NCI-H774 (cell line): ENCODE measurements around the gene DLL3.
A peak's percentile ranks its signal among the peaks of the same experiment; 100 is the strongest.
"Not testable (repeated sequence)": the region's sequence is repeated elsewhere in the genome, so short reads cannot be mapped to it uniquely, and the experiment has no call there.

Experiments used
- DNase-seq: peaks from one replicate; lab custom pipeline; 2025; lab: John Stamatoyannopoulos, UW

Gene DLL3, protein sequence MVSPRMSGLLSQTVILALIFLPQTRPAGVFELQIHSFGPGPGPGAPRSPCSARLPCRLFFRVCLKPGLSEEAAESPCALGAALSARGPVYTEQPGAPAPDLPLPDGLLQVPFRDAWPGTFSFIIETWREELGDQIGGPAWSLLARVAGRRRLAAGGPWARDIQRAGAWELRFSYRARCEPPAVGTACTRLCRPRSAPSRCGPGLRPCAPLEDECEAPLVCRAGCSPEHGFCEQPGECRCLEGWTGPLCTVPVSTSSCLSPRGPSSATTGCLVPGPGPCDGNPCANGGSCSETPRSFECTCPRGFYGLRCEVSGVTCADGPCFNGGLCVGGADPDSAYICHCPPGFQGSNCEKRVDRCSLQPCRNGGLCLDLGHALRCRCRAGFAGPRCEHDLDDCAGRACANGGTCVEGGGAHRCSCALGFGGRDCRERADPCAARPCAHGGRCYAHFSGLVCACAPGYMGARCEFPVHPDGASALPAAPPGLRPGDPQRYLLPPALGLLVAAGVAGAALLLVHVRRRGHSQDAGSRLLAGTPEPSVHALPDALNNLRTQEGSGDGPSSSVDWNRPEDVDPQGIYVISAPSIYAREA

DNA sequence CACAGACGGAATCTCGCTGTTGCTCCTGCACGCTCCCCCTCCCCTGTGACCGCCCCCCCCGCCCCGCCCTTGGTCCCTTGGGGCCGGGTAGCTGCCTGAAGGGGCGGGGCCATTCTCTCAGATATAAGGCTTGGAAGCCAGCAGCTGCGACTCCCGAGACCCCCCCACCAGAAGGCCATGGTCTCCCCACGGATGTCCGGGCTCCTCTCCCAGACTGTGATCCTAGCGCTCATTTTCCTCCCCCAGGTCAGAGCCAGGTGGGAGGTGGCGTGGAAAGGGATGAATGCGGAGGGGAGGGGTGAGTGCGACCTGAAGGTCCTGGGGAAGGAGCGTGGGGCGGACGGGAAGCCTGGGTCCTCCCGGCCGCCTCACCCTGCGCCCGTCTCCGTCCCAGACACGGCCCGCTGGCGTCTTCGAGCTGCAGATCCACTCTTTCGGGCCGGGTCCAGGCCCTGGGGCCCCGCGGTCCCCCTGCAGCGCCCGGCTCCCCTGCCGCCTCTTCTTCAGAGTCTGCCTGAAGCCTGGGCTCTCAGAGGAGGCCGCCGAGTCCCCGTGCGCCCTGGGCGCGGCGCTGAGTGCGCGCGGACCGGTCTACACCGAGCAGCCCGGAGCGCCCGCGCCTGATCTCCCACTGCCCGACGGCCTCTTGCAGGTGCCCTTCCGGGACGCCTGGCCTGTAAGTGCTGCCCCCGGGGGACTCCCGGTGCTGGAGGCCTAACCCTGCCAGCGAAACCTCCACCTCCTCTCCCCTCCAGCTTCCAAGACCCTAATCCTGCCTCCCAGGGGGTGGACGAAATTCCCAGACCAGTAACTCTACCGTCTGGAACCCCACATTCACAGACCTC lies at the start of gene DLL3:
TSS of gene DLL3 (plus strand) at position 150 of the 845 bp plus-strand sequence. CDS start at position 178, 28 bp downstream.
- peak; percentile 56 for DNase-seq

GRCh38 chr19:39449116-39449797 lies 49.5 kb upstream of the DLL3 start:
- DNase-seq, result no peak

DNA sequence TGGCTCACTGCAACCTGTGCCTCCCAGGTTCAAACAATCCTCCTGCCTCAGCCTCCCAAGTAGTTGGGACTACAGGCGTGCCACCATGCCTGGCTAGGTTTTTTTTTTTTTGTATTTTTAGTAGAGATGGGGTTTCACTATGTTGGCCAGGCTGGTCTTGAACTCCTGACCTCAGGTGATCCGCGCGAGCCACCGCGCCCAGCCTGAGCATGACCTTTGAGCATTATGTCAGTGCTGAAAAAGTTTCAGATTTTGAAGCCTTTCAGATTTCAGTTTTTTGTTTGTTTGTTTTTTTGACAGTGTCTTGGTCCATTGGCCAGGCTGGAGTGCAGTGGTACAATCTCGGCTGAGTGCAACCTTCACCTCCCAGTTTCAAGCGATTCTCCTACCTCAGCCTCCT lies 47.5 kb upstream of the DLL3 start:
- not testable (repeated sequence) for DNase-seq

DNA sequence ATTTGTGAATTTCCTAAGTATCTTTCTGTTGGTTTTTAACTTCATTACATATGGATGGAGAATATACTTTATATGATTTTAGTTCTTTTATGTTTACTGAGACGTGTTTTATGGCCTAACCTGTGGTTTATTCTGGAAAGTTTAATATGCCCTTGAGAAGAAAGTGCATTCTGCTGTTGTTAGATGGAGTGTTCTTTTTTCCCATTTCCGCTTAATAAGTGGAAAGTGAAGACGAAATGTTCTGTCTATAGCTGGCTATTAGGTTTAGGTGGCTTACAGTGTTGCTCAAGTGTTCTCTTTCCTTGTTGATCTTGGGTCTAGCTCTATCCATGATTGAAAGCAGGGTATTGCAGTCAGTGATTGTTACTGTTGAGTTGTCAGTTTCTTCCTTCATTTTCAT lies 35.3 kb upstream of the DLL3 start:
- no peak for DNase-seq

DNA sequence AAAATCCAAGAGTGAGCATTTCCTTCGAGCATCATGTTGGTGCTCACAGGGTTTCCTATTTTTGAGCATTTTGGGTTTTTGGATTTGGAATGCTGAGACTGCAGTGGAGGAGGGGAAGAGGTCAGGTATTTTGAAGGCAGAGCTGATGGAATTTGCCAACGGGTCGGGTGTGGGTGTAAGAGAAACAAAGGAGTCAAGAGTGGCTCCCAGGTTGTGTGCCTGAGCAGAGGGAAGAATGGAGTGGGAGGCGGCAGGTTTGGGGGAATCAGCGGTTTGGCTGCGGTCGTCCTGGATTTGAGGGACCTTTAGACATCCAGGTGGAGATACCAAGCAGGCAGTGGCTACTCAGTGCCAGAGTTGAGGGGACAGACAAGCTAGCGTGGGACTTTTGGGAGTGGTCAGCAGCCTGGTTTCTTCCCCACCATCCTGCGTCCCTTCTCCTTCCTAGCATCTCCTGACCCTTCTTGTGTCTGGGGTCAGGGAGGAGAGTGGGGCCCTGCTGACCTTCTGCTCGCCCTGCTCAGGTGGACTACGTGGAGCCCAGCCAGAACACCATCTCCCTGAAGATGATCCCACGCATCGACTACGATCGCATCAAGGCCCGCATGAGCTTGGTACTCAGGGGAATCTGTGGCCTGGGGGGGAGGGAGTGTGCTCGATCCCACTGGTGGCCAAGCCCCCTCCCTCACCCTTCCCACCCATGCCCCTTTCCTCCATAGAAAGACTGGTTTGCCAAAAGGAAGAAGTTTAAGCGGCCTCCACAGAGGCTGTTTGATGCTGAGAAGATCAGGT lies 32.6 kb upstream of the DLL3 start:
- no peak for DNase-seq

- no peak for DNase-seq
These were observed 30.8 kb upstream of the DLL3 start for GRCh38 chr19:39467941-39468340.

DNA sequence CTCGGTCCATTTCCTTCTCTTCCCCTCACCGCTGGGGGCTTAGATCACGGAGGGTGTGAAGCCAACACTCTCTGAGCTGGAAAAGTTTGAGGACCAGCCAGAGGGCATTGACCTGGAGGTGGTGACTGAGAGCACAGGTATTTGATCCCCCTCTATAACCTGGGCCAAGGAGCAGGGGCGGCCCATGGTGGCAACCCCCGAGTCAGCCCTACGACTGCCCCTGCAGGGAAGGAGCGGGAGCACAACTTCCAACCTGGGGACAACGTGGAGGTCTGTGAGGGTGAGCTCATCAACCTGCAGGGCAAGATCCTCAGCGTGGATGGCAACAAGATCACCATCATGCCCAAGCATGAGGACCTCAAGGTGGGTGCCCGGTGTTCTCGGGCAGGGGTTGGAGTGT lies 29.7 kb upstream of the DLL3 start:
- DNase-seq, result no peak

DNA sequence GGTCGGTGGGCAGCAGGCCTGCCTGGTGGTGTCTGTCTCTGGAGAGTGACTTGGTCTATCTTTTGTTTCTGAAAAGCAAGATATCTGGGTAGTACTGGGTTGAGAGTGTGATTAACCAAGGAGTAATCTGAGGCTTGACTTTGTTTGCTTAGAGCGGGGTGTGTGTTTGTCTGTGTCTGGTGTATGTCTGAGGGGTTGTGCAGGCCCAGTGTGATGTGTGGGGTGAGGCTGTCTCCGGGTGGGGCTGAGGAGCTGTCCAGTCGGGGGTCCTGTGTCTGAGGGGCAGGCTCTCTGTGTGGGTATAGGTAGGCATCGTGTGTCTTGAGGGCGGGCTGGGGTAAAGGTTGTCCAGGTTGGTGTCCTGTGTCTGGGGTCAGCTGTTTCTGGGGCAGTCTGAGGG lies 29.2 kb upstream of the DLL3 start:
- DNase-seq, result no peak

DNA sequence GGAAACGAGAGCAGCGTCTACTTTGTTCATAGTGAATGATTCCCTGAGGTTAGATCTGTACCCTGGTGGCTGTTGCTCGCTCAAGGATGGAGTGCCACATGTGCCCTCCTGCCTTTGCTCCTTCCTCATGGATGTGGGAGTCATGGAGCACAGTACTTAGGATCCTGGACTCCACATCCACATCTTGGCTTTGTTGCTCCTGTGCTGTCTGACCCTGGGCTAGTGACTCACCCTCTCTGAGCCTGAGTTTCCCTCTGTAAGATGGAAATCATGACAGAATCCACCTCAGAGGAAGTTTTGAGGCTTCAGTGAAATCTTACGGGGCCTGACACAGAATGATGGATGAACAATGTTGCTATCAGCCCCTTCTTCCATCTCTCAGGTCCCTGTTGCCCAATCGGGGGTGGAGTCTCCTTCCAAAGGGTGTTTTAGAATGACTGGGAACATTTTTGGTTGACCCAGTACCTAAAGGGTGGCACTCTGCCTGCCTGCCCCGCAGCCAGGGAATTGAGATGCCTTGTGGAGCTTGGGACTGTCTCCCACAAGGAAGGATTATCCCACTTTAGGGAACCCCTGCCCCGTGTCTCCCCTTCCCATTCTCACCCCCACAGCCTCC lies 27.9 kb upstream of the DLL3 start:
- DNase-seq, result no peak

- no peak for DNase-seq
These were observed 26.8 kb upstream of the DLL3 start for GRCh38 chr19:39471756-39472536.

- DNase-seq, result no peak
These were observed 25.9 kb upstream of the DLL3 start for GRCh38 chr19:39472746-39473442.

GRCh38 chr19:39473443-39473960 lies 25.2 kb upstream of the DLL3 start:
- no peak for DNase-seq

DNA sequence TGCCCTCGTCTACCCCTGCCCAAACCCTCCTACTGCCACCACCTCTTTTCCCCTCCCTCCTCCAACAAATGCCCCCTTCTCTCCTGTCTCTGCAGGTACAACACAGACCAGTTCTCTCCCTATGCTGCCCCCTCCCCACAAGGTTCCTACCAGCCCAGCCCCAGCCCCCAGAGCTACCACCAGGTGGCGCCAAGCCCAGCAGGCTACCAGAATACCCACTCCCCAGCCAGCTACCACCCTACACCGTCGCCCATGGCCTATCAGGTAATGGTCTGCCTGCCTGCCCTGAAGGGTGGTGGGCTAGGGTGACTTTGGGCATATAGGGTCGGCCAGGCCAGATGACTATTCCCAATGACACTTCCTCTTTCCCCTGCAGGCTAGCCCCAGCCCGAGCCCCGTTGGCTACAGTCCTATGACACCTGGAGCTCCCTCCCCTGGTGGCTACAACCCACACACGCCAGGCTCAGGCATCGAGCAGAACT lies 24.6 kb upstream of the DLL3 start:
- DNase-seq, result peak; percentile 7

DNA sequence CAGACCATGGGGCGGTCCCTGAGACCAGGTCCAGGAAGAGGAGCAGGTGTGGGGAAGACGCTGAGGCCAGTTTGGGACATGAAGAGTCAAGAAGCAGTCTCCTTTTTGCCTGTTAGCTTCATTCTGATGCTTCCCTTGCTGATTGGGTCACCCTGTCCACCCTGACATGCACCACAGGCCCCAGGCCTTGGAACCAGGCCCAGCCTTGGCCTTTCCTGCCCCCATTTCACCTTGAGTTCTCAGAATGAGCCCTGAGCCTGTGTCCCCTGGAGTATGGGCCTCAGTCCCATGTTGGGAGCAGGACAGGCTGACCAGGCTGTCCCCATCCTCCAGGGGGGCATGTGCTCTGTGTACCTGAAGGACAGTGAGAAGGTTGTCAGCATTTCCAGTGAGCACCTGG lies 23.0 kb upstream of the DLL3 start:
- no peak for DNase-seq

DNA sequence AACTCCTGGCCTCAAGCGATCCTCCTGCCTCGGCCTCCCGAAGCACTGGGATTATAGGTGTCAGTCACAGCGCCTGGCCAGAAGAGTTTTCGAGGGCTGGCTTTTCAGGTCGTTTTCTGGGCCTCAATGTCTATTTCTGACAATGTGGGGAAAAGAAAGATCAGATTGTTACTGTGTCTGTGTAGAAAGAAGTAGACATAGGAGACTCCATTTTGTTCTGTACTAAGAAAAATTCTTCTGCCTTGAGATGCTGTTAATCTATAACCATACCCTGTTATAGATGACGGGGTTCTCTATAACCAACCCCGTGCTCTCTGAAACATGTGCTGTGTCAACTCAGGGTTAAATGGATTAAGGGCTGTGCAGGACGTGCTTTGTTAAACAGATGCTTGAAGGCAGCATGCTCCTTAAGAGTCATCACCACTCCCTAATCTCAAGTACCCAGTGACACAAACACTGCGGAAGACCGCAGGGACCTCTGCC lies 19.4 kb upstream of the DLL3 start:
- DNase-seq, result not testable (repeated sequence)

DNA sequence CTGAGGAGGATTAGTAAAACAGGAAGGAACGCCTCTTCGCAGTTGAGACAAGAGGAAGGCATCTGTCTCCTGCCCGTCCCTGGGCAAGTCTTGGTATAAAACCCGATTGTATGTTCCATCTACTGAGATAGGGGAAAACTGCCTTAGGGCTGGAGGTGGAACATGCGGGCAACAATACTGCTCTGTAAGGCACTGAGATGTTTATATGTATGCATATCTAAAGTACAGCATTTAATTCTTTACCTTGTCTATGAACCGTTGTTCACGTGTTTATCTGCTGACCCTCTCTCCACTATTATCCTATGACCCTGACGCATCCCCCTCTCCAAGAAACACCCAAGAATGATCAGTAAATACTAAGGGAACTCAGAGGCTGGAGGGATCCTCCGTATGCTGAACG lies 18.8 kb upstream of the DLL3 start:
- DNase-seq, result no peak

DNA sequence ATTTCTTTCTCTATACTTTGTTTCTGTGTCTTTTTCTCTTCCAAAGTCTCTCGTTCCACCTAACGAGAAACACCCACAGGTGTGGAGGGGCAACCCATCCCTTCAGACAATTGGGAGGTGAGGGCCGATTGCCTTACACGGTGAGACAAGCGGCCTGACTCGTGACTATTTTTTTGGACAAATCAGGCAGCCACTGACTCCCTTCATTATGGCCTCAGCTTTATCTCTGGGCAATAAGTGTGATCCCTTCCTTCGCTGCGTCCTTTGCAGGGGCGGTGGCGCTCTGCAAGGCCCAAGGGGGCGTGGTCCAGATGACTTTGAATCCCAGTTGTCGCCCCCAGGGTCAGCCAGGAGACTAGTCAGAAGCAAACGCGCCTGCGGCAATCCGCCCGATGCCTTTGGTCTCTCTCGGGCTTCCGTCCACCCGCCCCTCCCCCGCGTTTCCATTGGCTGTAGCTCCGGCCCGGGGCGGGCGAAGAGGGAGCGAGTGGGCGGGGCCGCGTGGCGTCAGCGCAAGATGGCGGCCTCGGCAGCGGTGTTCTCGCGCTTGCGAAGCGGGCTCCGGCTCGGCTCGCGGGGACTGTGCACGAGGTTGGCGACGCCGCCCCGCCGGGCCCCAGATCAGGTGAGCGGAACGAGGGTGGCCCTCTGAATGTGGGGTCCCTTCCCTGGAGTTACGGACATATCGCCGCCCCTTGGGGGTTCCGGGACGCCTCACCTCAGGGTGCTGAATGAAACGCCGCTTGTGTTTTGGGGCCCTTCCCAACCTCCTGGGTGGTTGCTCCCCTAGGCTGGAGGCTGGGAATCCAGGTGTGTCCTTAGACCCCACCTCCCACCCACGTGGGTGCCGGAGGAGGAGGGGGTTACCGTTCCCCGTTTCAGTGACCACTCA lies 18.2 kb upstream of the DLL3 start, which contains the start of gene TIMM50:
TSS of gene TIMM50 (plus strand) at position 502 of the 892 bp plus-strand sequence. CDS start at position 518, 16 bp downstream.
- DNase-seq, result peak; percentile 92

- DNase-seq, result no peak
These were observed 17.6 kb upstream of the DLL3 start for GRCh38 chr19:39481229-39481545.
